Panc1 (cell line): ENCODE results near the gene RAP1GAP. TPM values are rescaled to one million over a fixed set of nuclear protein-coding genes. Genes with fewer than 3 reads are reported as not detected.

Source experiments
- ATAC-seq: fragments of 200-7000 bp; cut with Tn5 transposase; 2 replicates; pipeline ENCODE4 v1.9.1; 2020; ENCODE audit warnings: mild to moderate bottlenecking, moderate library complexity
- BruUV-seq: library from RNA; stranded (reverse); fragments of 400-500 nt; replicated peaks from 2 replicates; lab custom pipeline; 2021; lab: Mats Ljungman, UMichigan
- CTCF ChIA-PET: fragments of 300-600 bp; sonication (Branson Sonifier 250); formaldehyde crosslinking; loops from one replicate; lab custom pipeline; 2022; ENCODE audit warnings: antibody characterized with exemption; lab: Charles Lee
- POLR2A ChIA-PET: fragments of 300-600 bp; sonication (Branson Sonifier 250); formaldehyde crosslinking; loops from one replicate; lab custom pipeline; 2022; ENCODE audit warnings: antibody characterized with exemption; lab: Charles Lee
- DNase-seq: peaks from one replicate; pipeline ENCODE4 v3.0.0-alpha.2; 2010; ENCODE audit warnings: low read depth, low spot score
- H3K27ac ChIP-seq: 2 replicates; pipeline ENCODE4 v1.5.1; 2011; ENCODE audit warnings: mild to moderate bottlenecking, low read length, inconsistent platforms
- H3K27me3 ChIP-seq: fragments of 200-500 bp; sonication (Bioruptor generic); 2 replicates; pipeline ENCODE4 v1.6.0; 2014; ENCODE audit warnings: low read length, inconsistent platforms; ENCODE audit not compliant: control insufficient read depth, insufficient read depth
- H3K36me3 ChIP-seq: fragments of 200-500 bp; sonication (Bioruptor generic); 2 replicates; pipeline ENCODE4 v1.5.1; 2014; ENCODE audit warnings: inconsistent platforms, mild to moderate bottlenecking, low read length, moderate library complexity; ENCODE audit not compliant: control insufficient read depth, insufficient read depth
- H3K4me1 ChIP-seq: 2 replicates; pipeline ENCODE4 v1.5.1; 2011; ENCODE audit warnings: inconsistent platforms, mild to moderate bottlenecking, low read length, moderate library complexity; ENCODE audit not compliant: control insufficient read depth, insufficient read depth
- H3K4me3 ChIP-seq, 2 experiments: 2 replicates each; pipeline ENCODE4 v1.5.1; 2011 to 2012; ENCODE audit warnings: low read depth in 2 of 2, low read length in 2 of 2, mild to moderate bottlenecking in 2 of 2, inconsistent platforms in 1 of 2, moderate library complexity in 1 of 2
- H3K9me3 ChIP-seq: fragments of 200-500 bp; sonication (Bioruptor generic); 2 replicates; pipeline ENCODE4 v1.5.1; 2014; ENCODE audit warnings: low read depth, mild to moderate bottlenecking, inconsistent platforms, low read length, moderate library complexity; ENCODE audit not compliant: control insufficient read depth, insufficient read depth
- CTCF ChIP-seq: fragments of 450-650 bp; IDR thresholded peaks from 2 replicates; pipeline ENCODE4 v1.5.1; 2017; ENCODE audit warnings: mild to moderate bottlenecking
- POLR2AphosphoS5 ChIP-seq: IDR thresholded peaks from 2 replicates; pipeline ENCODE4 v1.6.1; 2012; ENCODE audit warnings: mild to moderate bottlenecking, low read depth, low read length, moderate library complexity
- SIN3A ChIP-seq: IDR thresholded peaks from 2 replicates; pipeline ENCODE4 v1.6.1; 2012; ENCODE audit warnings: low read depth, mild to moderate bottlenecking, low read length, moderate library complexity, borderline replicate concordance; ENCODE audit not compliant: insufficient read depth
- TCF7L2 ChIP-seq: IDR thresholded peaks from 2 replicates; pipeline ENCODE4 v1.6.1; 2011; ENCODE audit warnings: mild to moderate bottlenecking, low read depth, low read length, inconsistent platforms
- in situ Hi-C: cut with HindIII; loops from 2 replicates; pipeline ENCODE4 v1.10.0; 2016; ENCODE audit warnings: low sequenced_read_pairs, low pct_unique_long_range_greater_than_20kb
- intact Hi-C: fragments of 100-400 bp; cut with micrococcal nuclease; formaldehyde crosslinking; loops from one replicate; pipeline ENCODE4 v1.10.0; 2022; ENCODE audit not compliant: unreplicated experiment
- total RNA-seq: library from RNA; stranded (reverse); gene quantifications from one replicate; pipeline ENCODE4 v1.2.1, GENCODE V29; 2021; ENCODE audit not compliant: unreplicated experiment
- TF ChIP-seq, protein P1 (sequence below), 2 experiments: IDR thresholded peaks; 2 replicates each; pipeline ENCODE4 v1.6.1; 2011 to 2012; ENCODE audit warnings: low read depth in 2 of 2, control low read depth in 1 of 2, low read length in 1 of 2, mild to moderate bottlenecking in 1 of 2, moderate library complexity in 1 of 2; ENCODE audit not compliant: insufficient read depth in 1 of 2

RAP1GAP gene
- total RNA-seq, 1 experiment from 2014 or later, result 4.6 TPM

- intact Hi-C loops, result no loop called here
Observed at GRCh38 chr1:21576798-21577187, 92.4 kb downstream of the RAP1GAP start.

GRCh38 chr1:21576031-21576797, 92.9 kb downstream of the RAP1GAP start:
- Histone ChIP-seq H3K27me3 (no peaks in the 10 kb centered on the region), H3K4me1 (no peaks in the 10 kb centered on the region; the same call in none of the 2 replicates), H3K9me3 (no peaks in the 10 kb centered on the region), H3K4me3 (no peak overlapping the region), H3K36me3 (no peaks in the 10 kb centered on the region), H3K27ac (no peak overlapping the region)
- in situ Hi-C loops, result no loop called here
- DNase-seq, result no peak
- CTCF ChIA-PET, result no interaction called here
- ATAC-seq, result no peak
- BruUV-seq, result no TSS peak
- POLR2A ChIA-PET, result no interaction called here
- intact Hi-C loops, result no loop called here
- TF ChIP-seq, protein P1, sequence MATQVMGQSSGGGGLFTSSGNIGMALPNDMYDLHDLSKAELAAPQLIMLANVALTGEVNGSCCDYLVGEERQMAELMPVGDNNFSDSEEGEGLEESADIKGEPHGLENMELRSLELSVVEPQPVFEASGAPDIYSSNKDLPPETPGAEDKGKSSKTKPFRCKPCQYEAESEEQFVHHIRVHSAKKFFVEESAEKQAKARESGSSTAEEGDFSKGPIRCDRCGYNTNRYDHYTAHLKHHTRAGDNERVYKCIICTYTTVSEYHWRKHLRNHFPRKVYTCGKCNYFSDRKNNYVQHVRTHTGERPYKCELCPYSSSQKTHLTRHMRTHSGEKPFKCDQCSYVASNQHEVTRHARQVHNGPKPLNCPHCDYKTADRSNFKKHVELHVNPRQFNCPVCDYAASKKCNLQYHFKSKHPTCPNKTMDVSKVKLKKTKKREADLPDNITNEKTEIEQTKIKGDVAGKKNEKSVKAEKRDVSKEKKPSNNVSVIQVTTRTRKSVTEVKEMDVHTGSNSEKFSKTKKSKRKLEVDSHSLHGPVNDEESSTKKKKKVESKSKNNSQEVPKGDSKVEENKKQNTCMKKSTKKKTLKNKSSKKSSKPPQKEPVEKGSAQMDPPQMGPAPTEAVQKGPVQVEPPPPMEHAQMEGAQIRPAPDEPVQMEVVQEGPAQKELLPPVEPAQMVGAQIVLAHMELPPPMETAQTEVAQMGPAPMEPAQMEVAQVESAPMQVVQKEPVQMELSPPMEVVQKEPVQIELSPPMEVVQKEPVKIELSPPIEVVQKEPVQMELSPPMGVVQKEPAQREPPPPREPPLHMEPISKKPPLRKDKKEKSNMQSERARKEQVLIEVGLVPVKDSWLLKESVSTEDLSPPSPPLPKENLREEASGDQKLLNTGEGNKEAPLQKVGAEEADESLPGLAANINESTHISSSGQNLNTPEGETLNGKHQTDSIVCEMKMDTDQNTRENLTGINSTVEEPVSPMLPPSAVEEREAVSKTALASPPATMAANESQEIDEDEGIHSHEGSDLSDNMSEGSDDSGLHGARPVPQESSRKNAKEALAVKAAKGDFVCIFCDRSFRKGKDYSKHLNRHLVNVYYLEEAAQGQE (IDR thresholded peaks at IDR 0.05; ENCODE audit: insufficient read depth in 1 of 2, low read depth in 2 of 2, low read length in 1 of 2), result no peak
- TF ChIP-seq CTCF, result no peak
- TF ChIP-seq POLR2AphosphoS5, result no peak
- no peak for TF ChIP-seq SIN3A
- no peak for TF ChIP-seq TCF7L2

More at GRCh38 chr1:21576798-21577187, 92.4 kb downstream of the RAP1GAP start:
- H3K9me3 ChIP-seq, result no peaks in the 10 kb centered on the region
- ChIA-PET POLR2A (no interaction called here), CTCF (interaction anchor here (0.5 kb wide), 1 partner anchor 386 kb away, joined by 10 read pairs; no protein-coding TSS in a partner anchor)
- no peaks in the 10 kb centered on the region for H3K27me3 ChIP-seq
- H3K4me3 ChIP-seq, result no peak overlapping the region
- no peaks in the 10 kb centered on the region; the same call in none of the 2 replicates for H3K4me1 ChIP-seq
- in situ Hi-C loops, result no loop called here
- TF ChIP-seq TCF7L2 (no peak), POLR2AphosphoS5 (no peak), SIN3A (no peak), CTCF (no peak)
- TF ChIP-seq, protein P1 (IDR thresholded peaks at IDR 0.05; ENCODE audit: insufficient read depth in 1 of 2, low read depth in 2 of 2, low read length in 1 of 2), result no peak
- DNase-seq, result no peak
- ATAC-seq, result no peak
- no peaks in the 10 kb centered on the region for H3K36me3 ChIP-seq
- no peak overlapping the region for H3K27ac ChIP-seq
- BruUV-seq, result no TSS peak
